NCI-H187 (cell line): Measurements from ENCODE around the gene AGBL5.
"Not testable (repeated sequence)": the region's sequence is repeated elsewhere in the genome, so short reads cannot be mapped to it uniquely, and the experiment has no call there.

Experiments used
- DNase-seq, 2 experiments: peaks; one replicate each; lab custom pipeline; 2025; lab: John Stamatoyannopoulos, UW

The AGBL5 gene

GRCh38 chr2:27091746-27092695 lies 40.6 kb downstream of the AGBL5 start:
- no peak for DNase-seq

- DNase-seq: no peak
Measured at GRCh38 chr2:27092696-27093429, 41.4 kb downstream of the AGBL5 start.

GRCh38 chr2:27093430-27094352 lies 42.2 kb downstream of the AGBL5 start:
- DNase-seq: no peak

- DNase-seq: no peak
Measured at GRCh38 chr2:27094353-27094984, 43.0 kb downstream of the AGBL5 start.

GRCh38 chr2:27095427-27095744 lies 43.9 kb downstream of the AGBL5 start:
- DNase-seq: no peak

- no peak for DNase-seq
Measured at GRCh38 chr2:27095745-27096651, 44.5 kb downstream of the AGBL5 start.

- DNase-seq: no peak
Measured at GRCh38 chr2:27096748-27097297, 45.4 kb downstream of the AGBL5 start.

GRCh38 chr2:27097341-27097740 lies 45.9 kb downstream of the AGBL5 start:
- DNase-seq: no peak

GRCh38 chr2:27099334-27099955 lies 48.0 kb downstream of the AGBL5 start:
- no peak for DNase-seq

- DNase-seq: no peak
Measured at GRCh38 chr2:27100036-27100435, 48.6 kb downstream of the AGBL5 start.

- no peak for DNase-seq
Measured at GRCh38 chr2:27102329-27102728, 50.9 kb downstream of the AGBL5 start.

- DNase-seq: no peak
Measured at GRCh38 chr2:27105981-27106380, 54.5 kb downstream of the AGBL5 start.

- no peak for DNase-seq
Measured at GRCh38 chr2:27108221-27108620, 56.8 kb downstream of the AGBL5 start.

GRCh38 chr2:27109083-27109482 lies 57.6 kb downstream of the AGBL5 start:
- DNase-seq: no peak

- DNase-seq: not testable (repeated sequence)
Measured at GRCh38 chr2:27110603-27111352, 59.3 kb downstream of the AGBL5 start.

- DNase-seq: not testable (repeated sequence)
Measured at GRCh38 chr2:27111392-27112078, 60.1 kb downstream of the AGBL5 start.

- no peak for DNase-seq
Measured at GRCh38 chr2:27115519-27115918, 64.1 kb downstream of the AGBL5 start.

GRCh38 chr2:27117995-27118524 lies 66.6 kb downstream of the AGBL5 start:
- no peak for DNase-seq
